Prostate gland (tissue), 2 donors: Measurements from ENCODE around the gene AKT1. TPM values are rescaled to one million over a fixed set of nuclear protein-coding genes. Genes with fewer than 3 reads are reported as not detected.

Experiments used
- DNase-seq: peaks from one replicate; pipeline ENCODE4 v3.0.0-alpha.2; 2019; ENCODE audit warnings: low spot score
- H3K27ac ChIP-seq, 2 donors: fragments of 200-600 bp; sonication (generic); 2 replicates each; pipeline ENCODE4 v1.5.1; 2017 to 2019
- H3K27me3 ChIP-seq: fragments of 200-600 bp; sonication (generic); replicated peaks from 2 replicates; pipeline ENCODE4 v1.5.1; 2019; ENCODE audit not compliant: insufficient read depth
- H3K36me3 ChIP-seq, 2 donors: fragments of 200-600 bp; sonication (generic); 1 replicate in 1 of 2; 2 replicates in 1 of 2; pipeline versions ENCODE4 v1.5.1 to v1.8.1; 2017 to 2019
- H3K4me1 ChIP-seq: fragments of 200-600 bp; sonication (generic); replicated peaks from 2 replicates; pipeline ENCODE4 v1.5.1; 2019
- H3K4me3 ChIP-seq, 2 donors: fragments of 200-600 bp; sonication (generic); 2 replicates each; pipeline ENCODE4 v1.5.1; 2017 to 2019
- H3K9me3 ChIP-seq: fragments of 200-600 bp; sonication (generic); 2 replicates; pipeline ENCODE4 v1.5.1; 2017
- CTCF ChIP-seq, 4 experiments: fragments of 200-600 bp in 2 of 4; fragments of 450-650 bp in 2 of 4; sonication (generic) in 2 of 4; IDR thresholded peaks; 1 replicate in 3 of 4; 2 replicates in 1 of 4; pipeline ENCODE4 v1.5.1; 2016 to 2019; ENCODE audit warnings: antibody characterized with exemption in 4 of 4, mild to moderate bottlenecking in 2 of 4, moderate library complexity in 2 of 4
- POLR2A ChIP-seq: fragments of 450-650 bp; IDR thresholded peaks from one replicate; pipeline ENCODE4 v1.6.1; 2016; ENCODE audit warnings: antibody characterized with exemption, mild to moderate bottlenecking
- POLR2AphosphoS5 ChIP-seq: sonication (generic); formaldehyde crosslinking; IDR thresholded peaks from one replicate; pipeline ENCODE4 v1.6.1; 2017; ENCODE audit warnings: antibody characterized with exemption
- WGBS: methylation state at CpG from one replicate; pipeline ENCODE4 v1.1.5; 2018; 5-methylcytosine and 5-hydroxymethylcytosine counted together
- intact Hi-C: fragments of 100-400 bp; cut with DNase I; formaldehyde crosslinking; loops from one replicate; pipeline ENCODE4 v1.14.2; 2022
- total RNA-seq, 2 donors: library from RNA; depleted of rRNA; stranded (reverse); fragments of >200 nt; gene quantifications; one replicate each; pipeline ENCODE4 v1.1.0, GENCODE V29; 2016

Gene AKT1
- total RNA-seq, 2 donors from 2014 or later: 154 to 200 TPM

GRCh38 chr14:104785708-104786080, 9.9 kb downstream of the AKT1 start:
- H3K4me3 ChIP-seq: no peak overlapping the region
- intact Hi-C loops: no loop called here
- H3K27ac ChIP-seq: peak overlapping the region in 1 of 2 donors; percentile 51
- no peaks in the 10 kb centered on the region for H3K9me3 ChIP-seq
- no peak for DNase-seq
- no peaks in the 10 kb centered on the region for H3K36me3 ChIP-seq
- no peaks in the 10 kb centered on the region for H3K27me3 ChIP-seq
- peaks cover 35% of the 10 kb centered on the region for H3K4me1 ChIP-seq
- TF ChIP-seq CTCF (IDR thresholded peaks at IDR 0.05): no peak
- 79% methylated on average over 13 of the region's 13 CpGs for WGBS

DNA sequence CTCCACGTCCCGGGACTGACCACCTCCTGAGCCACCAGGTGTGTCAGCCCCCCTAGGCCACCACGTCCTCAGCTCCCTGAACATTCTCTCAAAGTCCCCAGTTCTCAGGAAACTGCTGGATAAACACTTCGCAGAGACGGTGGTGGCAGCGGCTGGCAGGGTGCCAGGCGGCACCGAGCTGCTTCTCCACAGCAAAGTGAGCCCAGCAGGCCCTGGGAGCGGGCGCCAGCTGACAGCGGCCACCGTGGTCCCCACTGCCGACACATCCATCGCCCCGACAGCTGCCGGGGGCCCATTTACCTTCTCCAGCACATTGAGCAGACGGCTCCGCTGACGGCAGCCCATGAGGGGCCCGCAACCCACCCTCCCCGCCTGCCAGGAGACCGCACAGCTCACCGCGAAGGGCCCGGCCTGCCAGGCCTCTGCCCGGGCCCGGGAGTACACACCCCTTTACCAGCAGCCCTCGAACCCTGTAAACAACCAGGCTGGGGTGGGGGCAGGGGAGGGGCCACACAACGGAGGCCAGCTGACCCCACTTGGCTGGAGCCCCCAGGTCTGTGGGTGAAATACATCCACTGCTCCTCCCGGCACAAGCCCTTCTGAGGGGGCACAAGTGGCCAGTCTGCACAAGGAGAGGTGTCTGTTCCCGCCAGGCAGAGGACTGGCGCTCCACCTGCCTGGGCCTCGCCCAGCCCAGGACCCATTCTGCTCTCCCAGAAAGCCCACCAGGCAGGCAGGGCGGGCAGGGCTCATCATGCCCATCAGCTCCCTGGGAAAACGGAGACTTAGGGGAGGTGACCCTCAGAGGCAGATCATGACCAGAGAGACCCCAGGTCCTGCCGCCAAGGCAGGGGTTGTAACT, 10.5 kb downstream of the AKT1 start:
- H3K36me3 ChIP-seq: no peaks in the 10 kb centered on the region
- no peak overlapping the region for H3K4me3 ChIP-seq
- WGBS: 48% methylated on average over 28 of the region's 36 CpGs
- peaks cover 31% of the 10 kb centered on the region for H3K4me1 ChIP-seq
- no peaks in the 10 kb centered on the region for H3K9me3 ChIP-seq
- H3K27ac ChIP-seq: peak overlapping the region; percentile 42 to 51
- no peak for DNase-seq
- no peaks in the 10 kb centered on the region for H3K27me3 ChIP-seq
- TF ChIP-seq POLR2A (no peak), POLR2AphosphoS5 (no peak), CTCF (IDR thresholded peaks at IDR 0.05) (no peak)
- intact Hi-C loops: no loop called here

DNA sequence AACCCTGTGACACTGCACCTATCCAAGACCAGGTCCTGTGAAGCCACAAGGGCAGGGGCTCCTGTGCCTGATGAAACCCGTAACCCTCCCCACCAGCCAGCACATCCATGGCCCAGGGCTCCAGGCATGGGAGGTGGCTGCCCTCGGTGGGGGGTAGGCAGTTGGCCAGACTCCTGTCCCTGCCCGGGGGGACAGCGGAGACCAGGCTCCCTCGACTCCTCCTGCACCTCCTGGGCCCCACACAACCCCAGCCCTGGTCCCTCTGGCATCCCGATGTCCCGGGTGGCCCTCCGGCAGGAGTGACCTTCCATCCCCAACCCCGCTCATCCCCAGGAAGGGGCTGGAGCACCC, 11.4 kb downstream of the AKT1 start:
- TF ChIP-seq POLR2A (no peak), POLR2AphosphoS5 (no peak), CTCF (IDR thresholded peaks at IDR 0.05) (no peak)
- intact Hi-C loops: no loop called here
- Histone ChIP-seq H3K27ac (peak overlapping the region in 1 of 2 donors; percentile 51), H3K36me3 (no peaks in the 10 kb centered on the region), H3K4me3 (no peak overlapping the region), H3K9me3 (no peaks in the 10 kb centered on the region), H3K4me1 (peaks cover 25% of the 10 kb centered on the region), H3K27me3 (no peaks in the 10 kb centered on the region)
- no peak for DNase-seq
- WGBS: 84% methylated on average over 9 of the region's 9 CpGs

- H3K36me3 ChIP-seq: no peaks in the 10 kb centered on the region
- H3K4me1 ChIP-seq: peaks cover 21% of the 10 kb centered on the region
- H3K4me3 ChIP-seq: no peak overlapping the region
- WGBS: 78% methylated on average over 9 of the region's 16 CpGs
- H3K27ac ChIP-seq: peak overlapping the region in 1 of 2 donors; percentile 51
- DNase-seq: no peak
- no peaks in the 10 kb centered on the region for H3K9me3 ChIP-seq
- TF ChIP-seq CTCF (IDR thresholded peaks at IDR 0.05) (no peak), POLR2A (no peak), POLR2AphosphoS5 (no peak)
- H3K27me3 ChIP-seq: no peaks in the 10 kb centered on the region
- intact Hi-C loops: no loop called here
These were observed 11.9 kb downstream of the AKT1 start for GRCh38 chr14:104783484-104784217.

- H3K4me3 ChIP-seq: no peak overlapping the region
- 74% methylated on average over 13 of the region's 13 CpGs for WGBS
- no peaks in the 10 kb centered on the region for H3K9me3 ChIP-seq
- H3K4me1 ChIP-seq: peaks cover 17% of the 10 kb centered on the region
- no peak overlapping the region for H3K27ac ChIP-seq
- no peaks in the 10 kb centered on the region for H3K36me3 ChIP-seq
- H3K27me3 ChIP-seq: no peaks in the 10 kb centered on the region
- no peak for TF ChIP-seq POLR2AphosphoS5
- TF ChIP-seq CTCF (IDR thresholded peaks at IDR 0.05): no peak
- TF ChIP-seq POLR2A: no peak
- intact Hi-C loops: no loop called here
- no peak for DNase-seq
These were observed 12.8 kb downstream of the AKT1 start for GRCh38 chr14:104782808-104783139.
